GM19023 (cell line): ENCODE results near the gene FUT7.
"Not testable (repeated sequence)": the region's sequence is repeated elsewhere in the genome, so short reads cannot be mapped to it uniquely, and the experiment has no call there.

Experiments
- ATAC-seq: cut with Tn5 transposase; IDR thresholded peaks from one replicate; pipeline ENCODE4 v1.9.1; 2021; ENCODE audit warnings: mild to moderate bottlenecking, moderate library complexity; ENCODE audit not compliant: unreplicated experiment

The FUT7 gene

GRCh38 chr9:137006116-137007003 lies 25.5 kb downstream of the FUT7 start:
- no peak for ATAC-seq

DNA sequence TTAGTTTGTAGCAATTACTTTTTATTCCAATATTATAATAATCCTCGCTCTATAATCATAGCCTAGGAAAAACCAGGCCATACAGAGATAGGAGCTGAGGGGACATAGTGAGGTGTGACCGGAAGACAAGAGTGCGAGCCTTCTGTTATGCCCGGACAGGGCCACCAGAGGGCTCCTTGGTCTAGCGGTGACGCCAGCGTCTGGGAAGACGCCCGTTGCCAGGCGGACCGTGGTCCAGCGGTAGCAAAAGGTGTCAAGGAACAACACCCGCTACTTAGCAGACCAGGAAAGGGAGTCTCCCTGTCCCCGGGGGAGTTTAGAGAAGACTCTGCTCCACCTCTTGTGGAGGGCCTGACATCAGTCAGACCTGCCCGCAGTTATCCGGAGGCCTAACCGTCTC lies 27.6 kb downstream of the FUT7 start:
- ATAC-seq, result not testable (repeated sequence)

GRCh38 chr9:137002646-137003041 lies 29.2 kb downstream of the FUT7 start:
- ATAC-seq, result no peak

GRCh38 chr9:137001857-137002645 lies 29.8 kb downstream of the FUT7 start:
- no peak for ATAC-seq

DNA sequence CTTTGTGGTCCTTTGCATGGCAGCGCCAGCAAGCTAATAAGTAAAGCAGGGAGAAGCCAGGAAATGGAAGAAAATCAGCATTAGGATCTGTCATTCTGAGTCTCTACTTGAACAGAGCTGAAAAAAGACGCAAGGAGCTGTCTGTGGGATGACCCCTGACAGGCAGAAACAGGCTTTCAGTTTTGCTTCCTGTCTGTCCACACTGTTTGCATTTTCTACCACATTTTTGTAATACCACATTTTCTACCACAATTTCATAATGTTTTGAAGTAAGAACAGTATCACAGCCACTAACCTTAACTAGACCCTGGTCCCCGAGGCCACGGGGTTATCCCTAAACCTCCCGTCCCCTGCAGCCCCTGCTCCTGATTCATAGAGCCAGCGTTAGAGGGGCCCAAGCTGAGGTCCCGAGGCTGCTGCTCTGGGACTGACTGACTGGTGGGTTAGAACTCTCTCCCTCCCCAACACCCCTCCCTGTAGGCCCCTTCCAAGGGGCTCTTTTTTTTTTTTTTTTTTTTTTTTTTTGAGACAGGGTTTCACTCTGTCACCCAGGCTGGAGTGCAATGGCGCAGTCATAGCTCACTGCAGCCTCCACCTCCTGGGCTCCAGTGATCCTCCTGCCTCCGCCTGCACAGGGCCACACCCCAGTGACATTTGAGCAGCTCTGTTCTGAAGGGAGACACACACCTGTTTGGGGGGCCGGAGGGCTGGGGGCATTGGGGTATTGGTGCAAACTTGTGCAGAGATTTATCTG lies 31.5 kb downstream of the FUT7 start:
- ATAC-seq, result peak; percentile 62

- ATAC-seq, result no peak
Observed at GRCh38 chr9:136997830-136998234, 34.1 kb downstream of the FUT7 start.

DNA sequence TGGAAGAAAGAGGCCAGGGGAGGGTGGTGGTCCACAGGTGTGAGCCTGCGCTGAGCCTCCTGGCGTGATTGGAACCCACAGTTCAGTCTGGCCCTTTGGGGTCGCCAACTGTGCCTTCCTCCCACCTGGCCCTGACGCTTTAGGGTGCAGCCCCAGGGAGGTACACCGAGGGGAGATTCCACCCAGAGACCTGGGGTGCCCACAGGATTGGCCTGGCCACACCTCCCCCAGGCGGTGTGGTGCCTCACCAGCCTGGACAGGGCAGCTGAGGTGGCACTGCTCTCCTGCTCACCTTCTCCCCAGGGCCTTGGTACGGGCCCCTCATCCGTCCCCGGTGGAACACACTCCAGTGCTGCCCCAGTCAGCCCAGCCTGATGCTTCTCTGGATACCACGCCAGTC lies 34.5 kb downstream of the FUT7 start:
- ATAC-seq, result no peak

DNA sequence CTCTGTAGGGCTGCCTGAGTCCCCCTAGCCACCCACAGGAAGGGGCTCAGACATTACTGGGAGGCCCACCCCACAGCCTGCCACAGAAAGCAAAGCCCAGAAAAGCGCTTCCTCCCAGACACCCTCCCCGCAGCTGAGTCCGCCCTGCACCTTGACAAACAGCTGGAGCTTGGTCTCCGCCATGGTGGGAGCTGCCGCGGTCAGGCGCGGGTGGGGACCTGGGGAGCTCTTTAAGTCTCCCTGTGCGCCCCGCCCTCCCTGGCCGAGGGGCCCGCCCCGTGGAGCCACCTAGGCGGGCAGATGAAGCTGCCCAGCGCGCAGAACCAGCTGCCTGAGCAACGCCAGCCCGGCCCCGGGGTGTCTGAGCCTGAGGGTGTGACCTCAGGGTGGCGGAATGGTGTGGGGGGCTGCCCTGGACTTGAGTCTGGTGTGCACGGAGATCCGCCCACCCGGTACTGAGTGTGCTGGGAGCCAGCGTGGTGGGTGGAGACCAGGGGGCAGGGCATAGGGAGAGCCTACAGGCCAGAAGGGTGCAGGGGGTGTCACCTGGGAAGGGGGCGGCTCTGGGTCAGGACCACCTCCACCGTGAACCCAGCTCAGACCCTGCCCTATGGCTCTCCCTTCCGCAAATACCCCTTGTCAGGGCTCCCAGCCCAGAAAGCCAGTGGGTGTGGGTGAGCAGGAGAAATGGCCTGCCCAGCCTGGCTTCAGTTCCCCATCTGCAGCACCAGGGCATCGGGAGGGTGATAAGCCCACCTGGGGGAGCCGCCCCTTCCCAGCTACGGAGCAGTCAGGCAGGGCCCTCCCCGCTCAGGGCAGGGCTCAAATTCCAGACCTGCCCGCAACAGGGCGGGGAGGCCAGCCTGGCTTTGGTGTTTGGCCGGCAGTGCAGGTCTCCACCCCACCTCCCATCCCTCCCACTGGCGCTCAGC lies 35.3 kb downstream of the FUT7 start, which contains the start of gene CLIC3:
Gene CLIC3, minus strand, starts transcription at position 208 of the 932 bp plus-strand sequence. Its CDS starts 25 bp downstream, at position 183.
- no peak for ATAC-seq

- ATAC-seq, result no peak
Observed at GRCh38 chr9:136995772-136996311, 36.0 kb downstream of the FUT7 start.

DNA sequence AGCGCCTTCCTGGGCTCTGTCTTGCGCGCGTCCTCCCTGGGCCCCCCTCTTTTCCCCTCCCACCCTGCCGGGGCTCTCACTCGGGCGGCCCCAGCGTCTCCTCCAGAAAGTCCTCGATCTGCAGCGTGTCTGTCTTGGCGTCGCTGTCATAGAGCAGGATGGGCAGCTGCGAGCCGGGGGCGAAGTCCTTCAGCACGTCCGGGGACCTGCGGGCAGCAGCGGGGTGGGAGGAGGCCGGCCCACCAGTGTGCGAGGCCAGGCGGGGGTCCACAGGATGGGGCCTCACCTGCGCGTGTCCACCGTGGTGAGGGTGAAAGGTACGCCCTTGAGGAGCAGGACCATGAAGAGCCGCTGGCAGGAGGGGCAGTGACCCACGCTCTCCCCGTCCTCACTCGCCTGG lies 36.5 kb downstream of the FUT7 start:
- ATAC-seq, result no peak

DNA sequence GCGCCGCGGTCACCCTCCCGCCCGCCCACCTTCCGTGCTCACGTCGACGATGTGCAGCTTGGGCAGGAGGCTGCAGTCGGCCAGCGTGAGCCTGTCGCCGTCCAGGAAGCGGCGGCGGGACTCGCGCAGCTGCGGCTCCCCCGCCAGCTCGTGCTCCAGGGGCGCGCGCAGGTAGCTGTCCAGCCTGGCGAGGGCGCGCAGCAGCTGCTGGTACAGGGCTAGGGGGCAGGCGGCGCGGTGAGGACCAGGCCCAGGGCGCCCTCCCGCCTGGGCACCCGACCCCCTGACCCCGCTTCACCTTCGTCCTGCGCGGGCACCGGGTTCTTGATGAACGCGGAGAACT lies 37.0 kb downstream of the FUT7 start:
- no peak for ATAC-seq

DNA sequence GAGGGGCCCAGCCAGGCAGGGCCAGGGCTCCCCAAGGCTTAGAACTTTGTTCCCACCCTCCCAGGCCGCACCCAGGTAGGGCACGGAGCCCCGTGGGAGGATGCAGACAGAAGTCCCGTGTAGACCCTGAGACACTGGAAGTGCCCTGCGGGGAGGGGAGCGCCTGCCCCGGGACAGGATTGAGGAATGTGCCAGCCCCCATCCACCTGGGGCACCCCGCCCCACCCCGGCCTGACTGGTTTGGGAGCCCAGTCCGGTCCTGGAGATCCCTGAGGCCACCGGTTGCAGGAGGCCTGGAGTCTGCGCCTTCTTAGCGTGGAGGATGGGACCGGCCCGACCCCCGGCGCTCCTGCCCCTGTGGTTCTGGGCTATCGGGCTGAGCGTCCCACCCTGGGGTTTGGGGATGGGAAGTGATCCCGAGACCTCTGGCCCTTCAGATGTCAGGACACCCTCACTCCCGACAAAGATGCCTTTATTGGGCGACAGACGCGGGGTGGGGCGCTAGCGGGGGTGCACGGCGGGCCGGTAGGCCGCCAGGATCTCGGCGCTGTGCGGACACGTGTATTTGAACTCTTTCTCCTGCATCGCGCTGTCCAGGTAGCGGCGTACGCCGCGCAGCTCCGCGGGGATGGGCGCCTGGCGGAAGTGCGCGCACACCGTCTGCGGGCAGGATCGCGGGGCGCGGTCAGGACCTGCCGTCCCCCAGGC lies 37.6 kb downstream of the FUT7 start:
- no peak for ATAC-seq

- no peak for ATAC-seq
Observed at GRCh38 chr9:136992819-136993369, 39.0 kb downstream of the FUT7 start.

DNA sequence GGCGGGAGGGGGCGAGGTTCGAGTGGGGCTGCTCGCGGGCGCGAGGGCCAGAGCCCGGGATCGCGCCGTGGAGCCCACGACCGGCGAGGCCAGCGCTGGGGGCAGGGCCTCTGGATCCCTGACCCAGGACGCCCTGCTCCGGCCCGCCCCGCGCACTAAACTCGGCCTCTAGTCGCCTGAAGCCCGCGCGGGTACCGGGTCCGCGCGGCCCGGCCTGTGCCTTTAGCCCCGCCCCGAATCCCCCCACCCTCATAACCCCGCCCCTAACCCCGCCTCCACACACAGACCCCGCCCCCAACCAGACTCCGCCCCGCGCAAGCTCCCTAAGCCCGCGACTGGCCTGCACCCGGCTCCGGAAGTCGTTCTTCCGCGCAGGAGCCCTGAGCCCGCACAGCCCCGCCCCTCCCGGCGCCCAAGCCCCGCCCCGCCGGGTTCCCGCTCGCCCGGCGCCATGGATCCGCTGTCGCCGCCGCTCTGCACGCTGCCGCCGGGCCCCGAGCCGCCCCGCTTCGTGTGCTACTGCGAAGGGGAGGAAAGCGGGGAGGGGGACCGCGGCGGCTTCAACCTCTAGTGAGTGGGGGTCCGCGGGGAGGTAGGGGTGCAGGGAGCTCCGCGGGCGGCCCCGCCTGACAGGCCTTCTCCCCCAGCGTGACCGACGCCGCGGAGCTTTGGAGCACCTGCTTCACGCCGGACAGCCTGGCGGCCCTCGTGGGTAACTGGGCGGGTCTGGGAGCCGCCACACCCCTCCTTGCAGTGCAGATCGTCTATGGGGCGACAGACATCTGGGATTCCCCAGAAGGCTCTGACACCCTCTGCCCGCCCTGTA lies 39.7 kb downstream of the FUT7 start, which contains the start of gene PAXX:
Gene PAXX, plus strand, starts transcription at position 430 of the 826 bp plus-strand sequence. Its CDS starts 22 bp downstream, at position 452.
- ATAC-seq, result peak; percentile 80

DNA sequence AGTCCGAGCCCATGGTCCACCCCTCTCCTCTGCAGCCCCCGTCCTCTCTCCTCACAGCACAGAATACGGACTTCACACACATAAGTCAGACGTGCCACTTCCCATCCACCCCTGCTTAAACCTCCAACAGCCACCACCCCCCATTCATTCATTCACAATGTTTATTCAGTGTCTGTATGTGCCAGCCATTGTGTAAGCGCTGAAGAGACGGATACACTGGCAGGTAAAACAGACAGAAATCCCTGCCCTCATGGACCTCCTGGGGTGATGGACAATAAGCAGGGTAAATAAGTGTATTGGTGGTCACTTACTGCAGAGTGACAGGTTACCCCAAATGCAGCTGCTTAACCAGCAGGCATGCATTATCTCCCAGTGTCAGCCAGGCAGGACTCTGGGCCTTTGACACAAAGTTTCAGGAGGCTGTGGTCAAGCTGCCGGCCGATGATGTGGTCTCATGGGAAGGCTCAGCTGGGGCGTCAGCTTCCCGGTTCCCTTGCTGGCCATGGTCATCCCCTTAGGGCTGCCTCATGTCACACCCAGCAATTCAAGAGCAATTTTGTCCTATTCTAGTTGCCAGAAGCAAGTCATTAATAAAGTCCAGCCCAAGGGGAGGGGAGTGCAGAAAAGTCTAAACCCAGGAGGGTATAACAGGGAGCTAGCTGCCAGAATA lies 41.5 kb downstream of the FUT7 start:
- ATAC-seq, result no peak

GRCh38 chr9:136988872-136989271 lies 43.0 kb downstream of the FUT7 start:
- ATAC-seq, result no peak

GRCh38 chr9:136985853-136986252 lies 46.0 kb downstream of the FUT7 start:
- ATAC-seq, result no peak
